ENCODE data around the gene IRS2. TPM values are rescaled to one million over a fixed set of nuclear protein-coding genes. Genes with fewer than 3 reads are reported as not detected.
A peak's percentile ranks its signal among the peaks of the same experiment; 100 is the strongest.

Gene IRS2
- total RNA-seq, 1 donor = 19.0 TPM

- TF ChIP-seq CTCF (IDR thresholded peaks at IDR 0.05; ENCODE audit: insufficient read depth, low read depth, low read length) = no peak
- peak; percentile 46 for DNase-seq (ENCODE audit: low read depth)
- H3K4me3 ChIP-seq (ENCODE audit: low read depth, low read length) = peak overlapping the region; percentile 72
These were observed 4.9 kb downstream of the IRS2 start for GRCh38 chr13:109781384-109782065.

GRCh38 chr13:109780845-109781383 is 5.5 kb downstream of the IRS2 start:
- TF ChIP-seq CTCF (IDR thresholded peaks at IDR 0.05; ENCODE audit: insufficient read depth, low read depth, low read length) = no peak
- H3K4me3 ChIP-seq (ENCODE audit: low read depth, low read length) = peak overlapping the region; percentile 72
- no peak for DNase-seq (ENCODE audit: low read depth)

- DNase-seq (ENCODE audit: low read depth) = no peak
- H3K4me3 ChIP-seq (ENCODE audit: low read depth, low read length) = peak overlapping the region; percentile 72
- TF ChIP-seq CTCF (IDR thresholded peaks at IDR 0.05; ENCODE audit: insufficient read depth, low read depth, low read length) = no peak
These were observed 6.4 kb downstream of the IRS2 start for GRCh38 chr13:109779876-109780510.

GRCh38 chr13:109779074-109779473 is 7.3 kb downstream of the IRS2 start:
- TF ChIP-seq CTCF (IDR thresholded peaks at IDR 0.05; ENCODE audit: insufficient read depth, low read depth, low read length) = no peak
- DNase-seq (ENCODE audit: low read depth) = no peak
- H3K4me3 ChIP-seq (ENCODE audit: low read depth, low read length) = peak overlapping the region; percentile 72

GRCh38 chr13:109778102-109778542 is 8.3 kb downstream of the IRS2 start:
- peak; percentile 47 for DNase-seq (ENCODE audit: low read depth)
- no peak for TF ChIP-seq CTCF (IDR thresholded peaks at IDR 0.05; ENCODE audit: insufficient read depth, low read depth, low read length)

GRCh38 chr13:109776575-109776974 is 9.8 kb downstream of the IRS2 start:
- no peak overlapping the region for H3K4me3 ChIP-seq (ENCODE audit: low read depth, low read length)
- TF ChIP-seq CTCF (IDR thresholded peaks at IDR 0.05; ENCODE audit: insufficient read depth, low read depth, low read length) = no peak
- DNase-seq (ENCODE audit: low read depth) = no peak

More at GRCh38 chr13:109778102-109778542, 8.3 kb downstream of the IRS2 start:
- peak overlapping the region; percentile 72 for H3K4me3 ChIP-seq (ENCODE audit: low read depth, low read length)
